Endothelial cell of umbilical vein (primary cell): ENCODE results near the gene SYK.
"Not testable (repeated sequence)": the region's sequence is repeated elsewhere in the genome, so short reads cannot be mapped to it uniquely, and the experiment has no call there.

ENCODE experiments used
- CTCF ChIP-seq, 2 donors: IDR thresholded peaks; 1 replicate in 1 of 2; 2 replicates in 1 of 2; pipeline ENCODE4 v1.5.1; 2011; ENCODE audit warnings: low read length in 2 of 2, mild to moderate bottlenecking in 2 of 2, moderate library complexity in 2 of 2, control low read depth in 1 of 2, inconsistent platforms in 1 of 2, low read depth in 1 of 2; ENCODE audit not compliant: insufficient read depth in 1 of 2; ENCODE audit errors: extremely low read depth in 1 of 2
- EZH2 ChIP-seq: IDR thresholded peaks from 2 replicates; pipeline ENCODE4 v1.6.1; 2012; ENCODE audit warnings: borderline replicate concordance, low read depth, mild to moderate bottlenecking, moderate library complexity, low read length, inconsistent platforms; ENCODE audit not compliant: severe bottlenecking
- FOS ChIP-seq: IDR thresholded peaks from 2 replicates; pipeline ENCODE4 v1.6.1; 2011; ENCODE audit warnings: mild to moderate bottlenecking, low read length, moderate library complexity, borderline replicate concordance; ENCODE audit not compliant: insufficient read depth
- GATA2 ChIP-seq: IDR thresholded peaks from 2 replicates; pipeline ENCODE4 v1.7.0; 2011; ENCODE audit warnings: low read depth, mild to moderate bottlenecking, moderate library complexity, mixed read lengths, low read length; ENCODE audit not compliant: insufficient read length, insufficient read depth
- JUN ChIP-seq: IDR thresholded peaks from 2 replicates; pipeline ENCODE4 v1.6.1; 2011; ENCODE audit warnings: borderline replicate concordance, low read depth; ENCODE audit not compliant: insufficient read length, insufficient read depth
- POLR2A ChIP-seq: IDR thresholded peaks from 2 replicates; pipeline ENCODE4 v1.6.1; 2012; ENCODE audit warnings: low read depth, mild to moderate bottlenecking, control low read depth, low read length
- POLR2AphosphoS5 ChIP-seq: IDR thresholded peaks from 2 replicates; pipeline ENCODE4 v1.6.1; 2012; ENCODE audit warnings: low read depth, mild to moderate bottlenecking, control low read depth, low read length, moderate library complexity; ENCODE audit not compliant: insufficient read depth
- TF ChIP-seq, protein P1 (sequence below): IDR thresholded peaks from 2 replicates; pipeline ENCODE4 v1.6.1; 2011; ENCODE audit not compliant: insufficient read depth, insufficient read length

DNA sequence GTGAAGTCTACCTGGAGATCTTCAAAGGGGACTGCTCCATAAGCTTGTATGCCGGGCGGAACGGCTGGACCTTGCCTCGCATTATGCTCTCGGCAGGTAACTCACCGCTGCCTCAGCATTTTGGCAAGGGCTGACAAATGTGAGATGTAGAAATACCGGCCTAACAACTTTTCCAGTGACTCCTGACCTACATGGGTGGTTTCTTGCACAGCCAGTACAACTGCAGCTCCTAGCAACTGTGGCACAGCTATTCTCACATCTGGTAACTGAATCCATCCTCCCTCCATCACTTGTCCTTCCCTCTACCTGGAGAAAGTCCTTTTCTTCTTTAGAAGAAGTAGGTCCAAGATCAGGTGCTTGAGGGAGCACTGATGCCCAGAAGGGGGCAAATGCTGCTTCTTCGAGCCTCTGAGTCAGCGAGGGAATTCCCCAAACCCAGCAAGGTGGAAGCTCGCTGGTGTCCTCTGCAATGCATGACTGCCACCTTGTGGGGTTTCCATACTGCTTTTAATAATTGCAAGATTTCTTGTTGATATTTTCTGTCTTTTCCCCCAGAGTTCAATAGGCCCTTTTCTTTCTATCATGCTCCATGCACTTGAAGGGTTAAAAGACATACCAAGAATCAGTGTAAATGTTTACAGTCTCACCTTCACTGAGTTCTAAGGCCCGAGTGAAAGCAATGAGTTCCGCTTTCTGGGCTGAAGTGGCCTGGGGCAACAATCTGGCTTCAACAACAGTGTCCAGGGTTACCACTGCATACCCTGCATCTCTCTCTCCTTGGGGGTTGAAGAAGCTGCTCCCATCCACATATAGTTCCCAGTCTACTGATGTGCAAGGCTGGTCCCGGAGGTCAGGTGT, 45.9 kb upstream of the SYK start:
- TF ChIP-seq, protein P1, sequence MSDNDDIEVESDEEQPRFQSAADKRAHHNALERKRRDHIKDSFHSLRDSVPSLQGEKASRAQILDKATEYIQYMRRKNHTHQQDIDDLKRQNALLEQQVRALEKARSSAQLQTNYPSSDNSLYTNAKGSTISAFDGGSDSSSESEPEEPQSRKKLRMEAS = not testable (repeated sequence)
- not testable (repeated sequence) for TF ChIP-seq CTCF (IDR thresholded peaks at IDR 0.05; ENCODE audit: extremely low read depth in 1 of 2, insufficient read depth in 1 of 2, low read depth in 1 of 2, low read length in 2 of 2); POLR2A; FOS; EZH2; POLR2AphosphoS5; JUN; GATA2
